GM19372 (cell line): ENCODE data around the gene PKLR.
"Not testable (repeated sequence)": the region's sequence is repeated elsewhere in the genome, so short reads cannot be mapped to it uniquely, and the experiment has no call there.

ENCODE experiments used
- ATAC-seq: cut with Tn5 transposase; IDR thresholded peaks from one replicate; pipeline ENCODE4 v1.9.1; 2021; ENCODE audit warnings: mild to moderate bottlenecking, low read depth, moderate library complexity; ENCODE audit not compliant: unreplicated experiment

PKLR gene

DNA sequence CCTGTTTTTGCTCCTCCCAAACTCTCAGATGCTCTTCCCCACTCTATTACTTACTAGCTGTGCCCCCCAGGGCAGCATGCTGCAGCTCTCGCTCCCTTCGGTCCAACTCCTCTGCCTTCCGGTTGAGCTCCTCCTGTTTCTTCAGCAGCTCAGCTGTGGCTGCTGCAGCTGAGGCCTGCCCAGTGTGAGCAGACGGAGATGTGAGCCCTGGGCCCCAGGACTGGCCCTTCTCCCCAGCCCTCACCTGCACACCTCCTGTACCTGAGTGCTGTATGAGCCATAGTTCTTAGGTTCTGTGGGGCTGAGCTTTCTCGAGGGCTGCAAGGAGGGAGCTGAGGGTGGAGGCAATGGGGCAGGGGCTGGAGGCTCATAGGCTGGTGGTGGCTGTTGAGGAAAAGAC, 41.0 kb downstream of the PKLR start:
- ATAC-seq: no peak

- ATAC-seq: no peak
Observed at GRCh38 chr1:155256058-155256852, 45.0 kb downstream of the PKLR start.

GRCh38 chr1:155255243-155256007, 45.8 kb downstream of the PKLR start, which contains the start of gene ENTREP3:
ENTREP3 (minus strand) TSS chr1:155255483; CDS start chr1:155254877, 606 bp downstream.
- peak; percentile 45 for ATAC-seq

DNA sequence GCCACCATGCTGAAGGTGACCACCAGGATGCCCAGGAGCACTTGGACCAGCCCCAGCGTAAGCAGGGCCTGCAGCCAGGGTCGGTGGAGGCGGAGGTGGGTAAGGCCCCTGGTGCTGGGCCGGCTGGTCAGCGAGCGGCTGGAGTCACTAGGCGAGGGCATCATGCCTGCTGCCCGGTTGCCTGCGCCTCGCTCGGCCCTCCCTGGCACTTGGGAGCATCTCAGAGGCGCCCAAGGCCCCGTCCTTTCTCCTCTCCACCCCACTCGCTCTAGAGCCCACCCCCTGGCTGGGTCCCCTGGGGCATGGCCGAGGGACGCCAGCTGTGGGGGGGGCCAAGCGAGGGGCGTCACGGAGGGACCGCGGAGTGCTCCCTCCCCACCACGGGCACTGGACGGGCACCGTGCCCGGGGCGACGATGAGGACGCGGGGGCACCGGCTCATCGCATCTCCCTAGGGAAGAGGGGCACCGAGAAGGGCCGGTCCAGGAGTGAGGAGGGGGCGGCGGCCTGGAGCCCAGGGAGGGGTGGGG, 46.5 kb downstream of the PKLR start:
- ATAC-seq: no peak

GRCh38 chr1:155254228-155254713, 47.0 kb downstream of the PKLR start:
- ATAC-seq: no peak

GRCh38 chr1:155253797-155254196, 47.4 kb downstream of the PKLR start:
- ATAC-seq: no peak

- ATAC-seq: no peak
Observed at GRCh38 chr1:155253208-155253607, 48.0 kb downstream of the PKLR start.

DNA sequence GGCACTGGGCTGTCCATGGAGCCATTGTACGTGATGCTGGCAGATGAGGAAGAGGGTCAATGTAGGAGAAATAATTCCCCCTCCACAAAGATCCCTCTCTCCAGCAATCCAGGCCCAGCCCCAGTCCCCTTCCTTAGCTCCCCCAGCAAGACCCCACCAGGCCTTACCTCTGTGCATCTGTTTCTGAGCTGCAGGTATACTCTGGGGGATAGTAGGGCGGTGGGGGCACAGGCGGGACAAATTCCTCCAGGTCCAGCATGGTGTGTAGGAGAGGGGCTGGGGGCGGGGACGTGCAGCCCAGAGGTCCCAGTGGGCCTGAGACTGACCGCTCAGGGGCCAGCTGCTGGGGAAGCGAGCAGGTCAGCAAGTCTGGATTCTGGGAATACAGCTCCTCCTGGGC, 49.7 kb downstream of the PKLR start:
- no peak for ATAC-seq

DNA sequence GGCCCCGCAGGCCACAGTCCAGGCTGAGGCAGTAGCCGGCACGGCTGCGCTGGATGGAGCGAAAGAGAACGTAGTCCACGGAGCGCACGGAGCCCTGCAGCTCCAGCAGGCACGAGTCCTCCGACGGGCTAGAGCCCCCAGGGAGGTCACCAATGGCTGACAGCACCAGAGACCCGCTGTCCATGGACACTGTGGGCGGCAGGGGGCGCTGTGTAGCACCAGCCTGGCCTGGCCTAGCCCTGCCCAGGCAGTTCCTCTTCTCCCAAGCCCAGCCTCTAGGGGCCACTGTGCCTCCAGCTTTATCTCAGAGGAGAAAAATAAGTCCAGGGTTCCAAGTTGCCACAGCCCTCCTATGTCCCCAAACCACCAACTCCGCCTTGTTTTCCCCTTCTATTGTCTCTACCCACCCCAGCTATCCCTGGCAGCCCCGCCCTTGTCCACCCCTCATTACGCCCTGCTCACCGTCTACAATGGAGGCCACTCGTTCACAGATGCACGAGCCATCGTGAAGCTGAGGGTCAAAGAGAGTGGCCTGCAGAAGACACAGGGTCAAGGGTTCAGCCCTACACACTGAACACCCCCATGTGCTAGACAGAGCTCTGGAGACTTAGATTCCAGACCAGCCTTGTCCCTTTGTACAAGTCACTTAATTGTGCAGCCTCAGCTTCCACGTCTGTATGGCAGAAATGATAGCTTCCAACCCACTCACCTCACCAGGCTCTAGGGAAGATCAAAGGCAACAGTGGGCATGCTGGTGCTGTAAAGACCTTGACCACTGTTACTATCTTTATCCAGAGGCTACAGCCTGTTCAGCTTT, 50.4 kb downstream of the PKLR start:
- ATAC-seq: peak; percentile 83

GRCh38 chr1:155250246-155250632, 51.0 kb downstream of the PKLR start:
- peak; percentile 16 for ATAC-seq

DNA sequence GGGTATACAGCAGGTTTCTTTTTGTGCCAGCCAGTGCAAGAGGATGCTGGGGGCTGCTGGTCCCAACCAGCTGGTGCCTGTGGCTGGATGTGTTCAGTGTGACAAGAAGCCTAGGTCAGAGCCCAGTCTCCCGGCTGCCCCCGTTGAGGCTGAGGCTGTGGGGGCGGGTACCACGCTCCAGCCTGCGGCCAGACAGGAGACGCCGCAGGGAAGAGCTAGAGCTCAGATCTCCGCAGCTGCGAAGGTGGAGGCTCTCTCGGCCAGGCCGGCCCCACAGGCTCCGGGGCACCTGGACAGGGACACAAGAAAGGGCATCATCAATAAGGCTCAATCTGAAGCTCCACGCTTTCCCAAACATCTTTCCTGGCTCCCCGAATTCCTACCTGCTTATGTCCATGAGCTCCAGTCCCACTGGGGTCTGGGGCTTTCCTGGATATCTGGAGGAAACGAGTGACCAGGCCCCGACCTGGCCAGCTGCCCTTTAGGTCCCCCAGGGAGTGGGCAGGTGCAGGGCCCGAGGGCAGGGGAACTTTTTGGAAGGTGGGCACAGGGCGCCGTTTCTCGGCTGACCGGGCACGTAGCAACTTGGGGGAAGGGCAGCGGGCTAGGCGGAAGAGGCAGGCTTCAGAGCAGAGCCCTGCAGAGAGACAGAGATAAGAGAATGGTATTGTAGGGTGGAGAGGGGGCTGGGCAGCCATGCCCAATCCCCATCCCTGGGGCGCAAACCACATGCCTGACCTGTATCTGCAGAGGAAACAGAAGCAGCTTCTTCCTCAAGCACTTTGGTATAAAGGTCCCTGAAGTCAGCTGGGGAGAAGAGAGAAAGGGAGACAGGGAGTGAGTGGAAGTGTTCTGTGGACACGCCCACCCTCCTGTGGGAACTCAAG, 53.3 kb downstream of the PKLR start:
- no peak for ATAC-seq

DNA sequence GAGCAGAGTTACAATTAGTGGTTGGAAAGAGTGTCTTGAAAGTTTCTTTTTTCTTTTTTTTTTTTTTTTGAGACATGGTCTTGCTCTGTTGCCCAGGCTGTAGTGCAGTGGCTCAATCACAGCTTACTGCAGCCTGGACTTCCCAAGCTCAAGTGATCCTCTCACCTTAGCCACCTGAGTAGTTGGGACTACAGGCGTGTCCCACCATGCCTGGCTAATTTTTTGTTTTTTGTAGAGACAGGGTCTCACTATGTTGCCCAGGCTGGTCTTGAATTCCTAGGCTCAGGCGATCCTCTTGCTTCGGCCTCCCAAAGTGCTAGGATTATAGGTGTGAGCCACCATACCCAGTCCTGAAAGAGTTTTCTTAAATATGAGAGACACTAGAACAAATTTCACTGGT, 54.4 kb downstream of the PKLR start:
- not testable (repeated sequence) for ATAC-seq

- ATAC-seq: no peak
Observed at GRCh38 chr1:155245163-155245524, 56.1 kb downstream of the PKLR start.

GRCh38 chr1:155244368-155245162, 56.7 kb downstream of the PKLR start:
- peak; percentile 93 for ATAC-seq

DNA sequence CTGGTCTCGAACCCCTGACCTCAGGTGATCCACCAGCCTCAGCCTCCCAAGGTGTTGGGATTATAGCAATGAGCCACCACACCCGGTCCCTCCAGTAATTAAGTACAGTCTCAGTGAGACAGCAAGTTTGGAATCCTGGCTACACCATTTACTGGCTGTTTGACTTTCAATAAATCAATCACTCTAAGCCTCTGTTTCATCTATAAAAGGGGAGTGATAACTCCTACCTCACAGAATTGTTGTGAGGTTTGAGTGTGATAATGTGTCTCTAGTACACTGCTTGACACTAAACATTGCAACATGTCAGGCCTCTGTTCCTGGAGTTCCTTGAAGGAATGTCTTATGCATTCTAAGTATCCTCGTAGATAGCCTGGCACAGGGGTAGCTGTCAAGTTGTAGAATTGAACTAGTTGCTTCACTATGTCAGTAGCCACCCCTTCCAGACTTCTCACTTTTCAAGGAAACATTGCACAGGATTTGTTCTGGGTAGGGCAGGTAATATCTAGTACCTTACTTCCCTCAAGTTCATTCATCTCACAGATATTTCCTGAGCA, 58.4 kb downstream of the PKLR start:
- ATAC-seq: no peak

GRCh38 chr1:155241841-155242264, 59.4 kb downstream of the PKLR start:
- no peak for ATAC-seq

DNA sequence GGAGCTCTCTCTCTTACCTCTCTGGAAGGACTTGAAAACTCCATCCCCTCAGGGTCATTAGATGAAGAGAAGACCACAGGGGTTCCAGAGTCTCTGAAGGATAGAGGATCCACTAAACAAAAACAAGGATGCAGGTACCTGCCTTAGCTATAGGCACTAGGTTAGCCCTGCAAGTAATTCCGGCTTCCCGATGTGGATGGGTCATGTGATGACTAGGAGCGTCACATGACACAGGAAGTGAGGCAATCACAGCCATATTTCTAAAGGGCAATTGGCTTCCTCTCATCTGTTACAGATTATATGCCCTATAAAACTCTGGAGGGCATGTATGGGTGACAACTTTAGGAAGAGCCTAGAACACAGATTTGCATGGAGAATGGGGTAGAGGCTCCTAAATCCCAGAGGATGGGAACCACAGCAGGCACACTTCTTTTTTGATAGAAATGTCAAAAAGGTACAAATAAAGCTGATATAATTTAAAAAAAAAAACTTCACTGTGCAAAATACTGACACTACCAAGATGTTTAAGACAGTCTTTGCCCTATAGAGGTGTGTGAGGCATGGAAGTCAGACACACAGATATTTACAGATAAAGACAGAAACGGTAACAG, 60.1 kb downstream of the PKLR start:
- no peak for ATAC-seq
